Neutrophil (primary cell): ENCODE results near the gene PRKCH.
A peak's percentile ranks its signal among the peaks of the same experiment; 100 is the strongest.

Source experiments
- H3K27ac ChIP-seq: fragments of 200-600 bp; sonication (generic); 2 replicates; pipeline ENCODE4 v1.5.1; 2016; ENCODE audit warnings: mild to moderate bottlenecking, moderate library complexity
- H3K27me3 ChIP-seq: fragments of 200-600 bp; sonication (generic); 2 replicates; pipeline ENCODE4 v1.6.0; 2016; ENCODE audit warnings: mild to moderate bottlenecking
- H3K36me3 ChIP-seq: fragments of 200-600 bp; sonication (generic); 2 replicates; pipeline ENCODE4 v1.5.1; 2017
- H3K4me1 ChIP-seq, 2 experiments: fragments of 200-600 bp in 1 of 2; sonication (generic) in 1 of 2; 1 replicate in 1 of 2; 2 replicates in 1 of 2; pipeline versions ENCODE4 v1.5.1 to v1.6.1; 2013 to 2016; ENCODE audit warnings: low read depth in 1 of 2, low read length in 1 of 2, mild to moderate bottlenecking in 1 of 2, moderate library complexity in 1 of 2; ENCODE audit not compliant: control insufficient read depth in 1 of 2, insufficient read depth in 1 of 2
- H3K4me3 ChIP-seq, 2 experiments: fragments of 200-600 bp in 1 of 2; sonication (generic) in 1 of 2; 1 replicate in 1 of 2; 2 replicates in 1 of 2; pipeline ENCODE4 v1.5.1; 2013 to 2016; ENCODE audit warnings: low read depth in 1 of 2, low read length in 1 of 2, mild to moderate bottlenecking in 1 of 2, moderate library complexity in 1 of 2
- H3K9me3 ChIP-seq: fragments of 200-600 bp; sonication (generic); 2 replicates; pipeline ENCODE4 v1.5.1; 2016
- CTCF ChIP-seq: fragments of 200-600 bp; sonication (generic); IDR thresholded peaks from 2 replicates; pipeline ENCODE4 v1.5.1; 2016; ENCODE audit warnings: antibody characterized with exemption

The PRKCH gene

DNA sequence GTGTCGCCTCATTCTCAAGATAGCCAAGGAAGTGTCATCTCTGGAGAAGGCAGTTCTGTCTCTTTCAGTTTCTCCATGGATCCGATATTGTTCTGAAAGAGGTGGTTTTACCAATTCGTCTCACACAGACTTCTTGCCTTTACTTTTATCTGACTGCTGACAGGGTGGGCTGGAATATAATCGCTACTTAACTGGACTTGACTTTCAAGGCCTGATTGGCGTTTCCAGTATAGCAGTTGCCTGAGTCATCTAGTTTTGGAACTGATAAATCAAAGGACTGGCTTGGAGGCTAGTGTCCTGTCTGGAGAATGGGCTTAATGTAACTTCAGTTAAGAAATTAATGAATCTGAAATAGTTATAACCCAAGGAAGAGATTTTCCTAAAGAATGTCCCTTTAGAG lies 21.6 kb downstream of the PRKCH start:
- Histone ChIP-seq H3K27ac (no peak overlapping the region), H3K27me3 (no peaks in the 10 kb centered on the region), H3K4me3 (no peak overlapping the region), H3K9me3 (no peaks in the 10 kb centered on the region), H3K4me1 (peaks cover 9 to 40% of the 10 kb centered on the region in 2 experiments), H3K36me3 (no peaks in the 10 kb centered on the region)
- TF ChIP-seq CTCF, result no peak

DNA sequence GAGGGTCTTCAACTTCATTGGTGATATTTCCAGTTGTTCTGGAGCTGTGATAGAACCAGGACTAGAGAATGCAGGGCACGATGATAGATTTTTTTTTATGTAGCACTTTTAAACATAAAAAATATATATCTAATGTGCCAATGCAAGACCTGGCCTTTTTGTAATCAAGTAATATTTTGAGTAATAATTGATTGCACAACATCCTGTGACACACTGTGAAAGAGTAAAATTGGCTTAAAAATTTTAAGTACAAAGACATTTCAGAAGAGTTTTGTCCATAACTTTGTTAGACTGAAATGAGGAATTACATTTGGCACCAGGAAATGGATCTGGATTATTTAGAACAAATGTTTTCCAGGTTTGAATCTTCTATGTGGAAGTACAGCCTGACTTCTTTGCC lies 22.1 kb downstream of the PRKCH start:
- Histone ChIP-seq H3K4me1 (peaks cover 9 to 44% of the 10 kb centered on the region in 2 experiments), H3K27me3 (no peaks in the 10 kb centered on the region), H3K4me3 (no peak overlapping the region), H3K9me3 (no peaks in the 10 kb centered on the region), H3K27ac (peak overlapping the region; percentile 28), H3K36me3 (no peaks in the 10 kb centered on the region)
- TF ChIP-seq CTCF, result no peak

GRCh38 chr14:61343991-61344405 lies 22.6 kb downstream of the PRKCH start:
- Histone ChIP-seq H3K27ac (peak overlapping the region; percentile 28), H3K4me3 (no peak overlapping the region), H3K36me3 (no peaks in the 10 kb centered on the region), H3K27me3 (no peaks in the 10 kb centered on the region), H3K9me3 (no peaks in the 10 kb centered on the region), H3K4me1 (peaks cover 9 to 44% of the 10 kb centered on the region in 2 experiments)
- no peak for TF ChIP-seq CTCF

GRCh38 chr14:61344437-61345150 lies 23.2 kb downstream of the PRKCH start:
- no peaks in the 10 kb centered on the region for H3K27me3 ChIP-seq
- H3K36me3 ChIP-seq, result no peaks in the 10 kb centered on the region
- no peak overlapping the region for H3K27ac ChIP-seq
- H3K4me1 ChIP-seq, result peaks cover 9 to 44% of the 10 kb centered on the region in 2 experiments
- no peaks in the 10 kb centered on the region for H3K9me3 ChIP-seq
- H3K4me3 ChIP-seq, result no peak overlapping the region
- TF ChIP-seq CTCF, result no peak

DNA sequence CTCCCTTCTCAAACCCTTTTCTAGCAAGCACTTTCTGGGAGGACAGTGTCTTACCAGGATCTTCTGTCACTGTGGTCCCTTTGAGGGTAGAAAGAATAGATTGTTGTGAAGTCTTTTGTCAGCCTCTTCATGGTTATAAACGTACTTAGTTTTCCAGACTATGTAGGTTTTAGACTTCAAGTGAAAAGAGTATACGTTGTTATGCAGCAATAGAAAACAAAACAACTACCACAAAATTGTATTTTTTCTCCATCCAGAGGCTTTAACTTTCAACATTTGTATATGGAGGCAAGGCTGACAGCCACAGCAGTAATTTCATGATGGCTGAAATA lies 23.7 kb downstream of the PRKCH start:
- Histone ChIP-seq H3K27me3 (no peaks in the 10 kb centered on the region), H3K9me3 (no peaks in the 10 kb centered on the region), H3K4me1 (peaks cover 9 to 44% of the 10 kb centered on the region in 2 experiments), H3K27ac (no peak overlapping the region), H3K36me3 (no peaks in the 10 kb centered on the region), H3K4me3 (no peak overlapping the region)
- TF ChIP-seq CTCF, result no peak
